ENCODE data around the gene GRIN3A. TPM values are rescaled to one million over a fixed set of nuclear protein-coding genes. Genes with fewer than 3 reads are reported as not detected.

Gene GRIN3A
- total RNA-seq, 2 donors from 2014 or later, result 0.80 to 1.5 TPM

DNA sequence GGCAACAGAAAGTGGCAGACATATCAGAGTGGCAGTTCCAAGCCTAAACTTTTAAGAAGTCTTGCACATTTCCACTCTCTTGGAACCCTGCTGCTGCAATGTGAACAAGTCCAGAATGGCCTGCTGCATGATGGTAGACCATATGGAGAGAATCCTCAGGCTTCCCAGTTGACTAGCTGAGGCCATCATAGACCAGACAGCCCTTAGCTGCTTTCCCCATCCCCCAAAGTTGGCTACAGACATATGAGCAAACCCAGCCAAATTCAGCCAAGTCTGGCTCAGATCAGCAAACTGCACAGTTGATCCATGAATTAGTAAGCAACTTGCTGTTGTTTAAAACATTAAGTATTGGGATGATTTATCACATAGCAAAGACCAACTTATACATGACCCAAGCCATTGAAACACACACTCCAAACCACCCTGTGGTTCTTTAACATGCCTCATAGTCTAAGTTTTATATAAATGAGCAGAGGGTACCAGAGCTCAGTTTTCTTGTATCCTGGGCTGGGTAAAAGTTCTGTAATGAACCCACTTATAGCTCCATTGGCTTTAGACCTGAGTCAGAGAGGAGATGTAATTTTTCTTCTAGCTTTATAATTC, 163.6 kb downstream of the GRIN3A start:
- H3K4me1 ChIP-seq (replicated peaks), result no peaks in the 10 kb centered on the region
- TF ChIP-seq POLR2A (IDR thresholded peaks at IDR 0.05) (no peak), CTCF (IDR thresholded peaks at IDR 0.05) (no peak), POLR2AphosphoS5 (IDR thresholded peaks at IDR 0.05) (no peak)
- no peaks in the 10 kb centered on the region for H3K9me3 ChIP-seq
- no peak overlapping the region for H3K27ac ChIP-seq
- DNase-seq (ENCODE audit: low spot score), result no peak
- H3K36me3 ChIP-seq, result no peaks in the 10 kb centered on the region
- no peaks in the 10 kb centered on the region for H3K27me3 ChIP-seq (replicated peaks; ENCODE audit: insufficient read depth)
- no peak overlapping the region for H3K4me3 ChIP-seq
- intact Hi-C loops (cut with DNase I), result no loop called here

- no peaks in the 10 kb centered on the region for H3K4me1 ChIP-seq (replicated peaks)
- no peak overlapping the region for H3K27ac ChIP-seq
- no peaks in the 10 kb centered on the region for H3K9me3 ChIP-seq
- H3K4me3 ChIP-seq, result no peak overlapping the region
- WGBS, result 52% methylated on average over 2 of the region's 2 CpGs
- no peaks in the 10 kb centered on the region for H3K36me3 ChIP-seq
- no peak for DNase-seq (ENCODE audit: low spot score)
- TF ChIP-seq CTCF (IDR thresholded peaks at IDR 0.05) (no peak), POLR2AphosphoS5 (IDR thresholded peaks at IDR 0.05) (no peak), POLR2A (IDR thresholded peaks at IDR 0.05) (no peak)
- H3K27me3 ChIP-seq (replicated peaks; ENCODE audit: insufficient read depth), result no peaks in the 10 kb centered on the region
- intact Hi-C loops (cut with DNase I), result no loop called here
Observed at GRCh38 chr9:101572316-101572715, 166.1 kb downstream of the GRIN3A start.

GRCh38 chr9:101571114-101571513, 167.3 kb downstream of the GRIN3A start:
- intact Hi-C loops (cut with DNase I), result no loop called here

DNA sequence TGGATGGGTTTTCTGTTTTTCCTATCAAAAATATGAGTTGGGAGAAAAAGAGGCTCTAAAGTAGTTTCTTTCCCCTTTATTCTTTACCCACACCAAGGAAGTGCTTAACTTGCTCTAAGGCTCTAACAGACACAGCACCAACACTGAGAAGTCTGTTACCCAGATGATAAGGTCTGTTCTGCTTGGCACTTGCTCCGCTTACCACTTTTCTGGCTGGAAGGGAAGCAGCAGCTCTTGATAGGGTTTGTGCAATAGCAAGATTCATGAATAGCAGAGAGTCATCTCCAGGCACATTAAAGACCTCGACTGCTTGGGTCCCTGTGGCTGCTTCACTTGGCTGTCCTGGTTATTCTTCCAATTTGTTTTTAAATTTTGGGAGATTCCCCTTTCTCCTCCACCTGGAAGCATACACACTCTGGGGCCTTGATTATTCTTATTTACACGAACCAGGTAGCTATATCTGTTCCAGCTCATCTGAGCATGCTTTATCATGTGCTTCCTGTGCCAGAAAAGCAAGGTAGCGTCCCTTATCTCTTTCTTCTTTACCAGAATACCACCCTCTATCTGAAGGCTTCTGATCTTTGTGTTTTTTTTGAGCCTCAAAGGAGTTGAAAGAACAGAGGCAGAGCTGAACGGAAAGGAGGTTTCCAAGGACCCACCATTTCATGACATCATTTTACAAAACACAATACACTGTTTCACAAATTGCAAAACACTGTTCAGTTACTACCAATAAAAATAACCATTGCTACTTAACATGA, 168.5 kb downstream of the GRIN3A start:
- intact Hi-C loops (cut with DNase I), result no loop called here
- 82% methylated on average over 5 of the region's 5 CpGs for WGBS
- no peaks in the 10 kb centered on the region for H3K36me3 ChIP-seq

More at GRCh38 chr9:101571114-101571513, 167.3 kb downstream of the GRIN3A start:
- no peaks in the 10 kb centered on the region for H3K36me3 ChIP-seq
- TF ChIP-seq CTCF (IDR thresholded peaks at IDR 0.05) (no peak), POLR2A (IDR thresholded peaks at IDR 0.05) (no peak), POLR2AphosphoS5 (IDR thresholded peaks at IDR 0.05) (no peak)
- no peak overlapping the region for H3K27ac ChIP-seq
- H3K4me3 ChIP-seq, result no peak overlapping the region
- H3K27me3 ChIP-seq (replicated peaks; ENCODE audit: insufficient read depth), result no peaks in the 10 kb centered on the region
- WGBS, result 73% methylated on average over 1 of the region's 1 CpG
- no peaks in the 10 kb centered on the region for H3K4me1 ChIP-seq (replicated peaks)
- DNase-seq (ENCODE audit: low spot score), result no peak
- H3K9me3 ChIP-seq, result no peaks in the 10 kb centered on the region

More for the DNA sequence above, 168.5 kb downstream of the GRIN3A start:
- Histone ChIP-seq H3K27ac (no peak overlapping the region), H3K4me3 (no peak overlapping the region), H3K4me1 (replicated peaks) (no peaks in the 10 kb centered on the region), H3K9me3 (no peaks in the 10 kb centered on the region), H3K27me3 (replicated peaks; ENCODE audit: insufficient read depth) (no peaks in the 10 kb centered on the region)
- TF ChIP-seq CTCF (IDR thresholded peaks at IDR 0.05) (no peak), POLR2AphosphoS5 (IDR thresholded peaks at IDR 0.05) (no peak), POLR2A (IDR thresholded peaks at IDR 0.05) (no peak)
- no peak for DNase-seq (ENCODE audit: low spot score)
